ENCODE results near the gene TUBA1B. TPM values are rescaled to one million over a fixed set of nuclear protein-coding genes. Genes with fewer than 3 reads are reported as not detected.

The TUBA1B gene
- total and polyA plus RNA-seq, 7 experiments from 2014 or later: 124 to 1,463 (median 280) TPM

DNA sequence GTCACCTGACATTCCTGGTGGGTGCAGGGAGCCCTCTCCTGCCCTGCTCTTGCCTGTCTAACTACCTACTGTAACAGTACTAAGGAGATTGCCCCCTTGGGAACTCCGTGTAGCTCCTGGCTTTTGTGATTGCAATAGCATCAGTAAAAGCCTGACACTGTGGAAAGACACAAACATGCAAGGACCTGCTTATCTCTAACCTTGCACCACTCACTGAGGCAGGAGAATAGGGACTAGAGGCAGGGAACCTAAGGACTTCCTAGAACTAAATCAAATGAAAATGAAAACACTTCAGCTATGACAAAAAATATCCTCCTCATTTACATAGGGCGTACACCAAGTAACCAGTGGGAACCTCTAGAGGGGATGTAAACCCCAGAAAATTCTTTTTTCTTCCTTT is 29.2 kb upstream of the TUBA1B start:
- ATAC-seq: no peak
- no peaks in the 10 kb centered on the region for H3K9me3 ChIP-seq (ENCODE audit: control insufficient read depth in 2 of 3, low read length in 3 of 3)
- H3K36me3 ChIP-seq (ENCODE audit: control insufficient read depth in 2 of 3, insufficient read depth in 3 of 3, low read length in 3 of 3): no peaks in the 10 kb centered on the region
- H3K27me3 ChIP-seq (ENCODE audit: control insufficient read depth in 2 of 2, insufficient read depth in 2 of 2, low read length in 2 of 2): no peaks in the 10 kb centered on the region
- H3K4me3 Mint-ChIP-seq: no peak overlapping the region
- ChIA-PET POLR2A (interaction anchor here (0.6 kb wide), 2 partner anchors 27 to 28 kb away, joined by 4 to 7 read pairs; no protein-coding TSS in a partner anchor), CTCF (no interaction called here)
- no peaks in the 10 kb centered on the region for H3K36me3 Mint-ChIP-seq
- no peaks in the 10 kb centered on the region for H3K9me3 Mint-ChIP-seq
- no peaks in the 10 kb centered on the region for H3K4me1 ChIP-seq (ENCODE audit: control insufficient read depth in 2 of 2, insufficient read depth in 2 of 2, low read length in 2 of 2)
- intact Hi-C loops (cut with micrococcal nuclease): no loop called here
- no peak for DNase-seq
- H3K27ac ChIP-seq (ENCODE audit: low read depth, low read length): no peak overlapping the region
- no peaks in the 10 kb centered on the region for H3K4me1 Mint-ChIP-seq
- no peak overlapping the region for H3K4me3 ChIP-seq (ENCODE audit: low read length)
- peaks cover 0 to 8% (median 0%) of the 10 kb centered on the region in 5 donors for H3K27me3 Mint-ChIP-seq
- no peak overlapping the region for H3K27ac Mint-ChIP-seq

DNA sequence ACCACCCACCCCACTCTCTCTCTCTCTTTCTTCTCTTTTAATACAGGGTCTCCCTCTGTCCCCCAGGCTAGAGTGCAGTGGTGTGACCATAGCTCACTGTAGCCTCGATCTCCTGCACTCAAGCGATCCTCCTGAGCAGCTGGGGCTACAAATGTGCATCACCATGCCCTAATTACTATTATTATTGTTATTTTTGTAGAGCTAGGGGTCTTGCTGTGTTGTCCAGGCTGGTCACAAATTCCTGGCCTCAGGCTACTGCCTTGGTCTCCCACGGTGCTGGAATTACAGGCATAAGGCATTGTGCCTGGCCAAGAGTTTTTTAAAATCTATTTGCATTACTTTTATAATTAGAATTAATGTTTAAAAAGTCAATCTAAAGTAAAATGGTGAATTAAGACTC is 23.0 kb upstream of the TUBA1B start:
- no peak for DNase-seq
- intact Hi-C loops (cut with micrococcal nuclease): no loop called here
- H3K27me3 ChIP-seq (ENCODE audit: control insufficient read depth in 2 of 2, insufficient read depth in 2 of 2, low read length in 2 of 2): no peaks in the 10 kb centered on the region
- H3K9me3 ChIP-seq (ENCODE audit: control insufficient read depth in 2 of 3, low read length in 3 of 3): no peaks in the 10 kb centered on the region
- CTCF ChIA-PET: no interaction called here
- Mint-ChIP-seq H3K27ac (no peak overlapping the region), H3K9me3 (no peaks in the 10 kb centered on the region), H3K27me3 (no peaks in the 10 kb centered on the region), H3K36me3 (no peaks in the 10 kb centered on the region), H3K4me3 (no peak overlapping the region), H3K4me1 (peaks cover 0 to 10% (median 0%) of the 10 kb centered on the region in 7 donors)
- no peaks in the 10 kb centered on the region for H3K36me3 ChIP-seq (ENCODE audit: control insufficient read depth in 2 of 3, insufficient read depth in 3 of 3, low read length in 3 of 3)
- H3K27ac ChIP-seq (ENCODE audit: low read depth, low read length): no peak overlapping the region
- POLR2A ChIA-PET: no interaction called here
- no peaks in the 10 kb centered on the region for H3K4me1 ChIP-seq (ENCODE audit: control insufficient read depth in 2 of 2, insufficient read depth in 2 of 2, low read length in 2 of 2)
- no peak overlapping the region for H3K4me3 ChIP-seq (ENCODE audit: low read length)
- ATAC-seq: no peak

DNA sequence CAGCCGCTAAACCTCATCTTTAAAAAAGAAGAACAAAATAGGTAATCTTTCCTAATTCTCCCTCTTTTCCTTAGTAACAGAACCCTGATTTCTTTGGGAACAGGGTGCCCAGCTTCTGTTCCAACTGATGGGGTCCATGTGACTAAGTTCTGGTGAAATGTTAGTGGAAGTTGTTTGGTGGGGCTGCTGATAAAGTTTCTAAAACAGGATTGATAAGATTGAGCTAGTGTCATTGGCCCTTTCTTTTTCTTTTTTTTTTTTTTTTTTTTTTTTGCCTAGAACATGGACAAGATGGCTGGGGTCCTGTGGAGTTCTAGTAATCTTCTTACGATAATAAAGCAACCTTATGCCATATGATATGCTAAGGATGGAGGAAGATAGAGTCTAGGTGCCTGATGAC is 16.2 kb upstream of the TUBA1B start:
- H3K36me3 ChIP-seq (ENCODE audit: control insufficient read depth in 2 of 3, insufficient read depth in 3 of 3, low read length in 3 of 3): no peaks in the 10 kb centered on the region
- DNase-seq: no peak
- no peaks in the 10 kb centered on the region for H3K9me3 ChIP-seq (ENCODE audit: control insufficient read depth in 2 of 3, low read length in 3 of 3)
- no peak overlapping the region for H3K27ac ChIP-seq (ENCODE audit: low read depth, low read length)
- H3K27me3 Mint-ChIP-seq: no peaks in the 10 kb centered on the region
- H3K27me3 ChIP-seq (ENCODE audit: control insufficient read depth in 2 of 2, insufficient read depth in 2 of 2, low read length in 2 of 2): no peaks in the 10 kb centered on the region
- ATAC-seq: no peak
- H3K4me3 Mint-ChIP-seq: no peak overlapping the region
- intact Hi-C loops (cut with micrococcal nuclease): no loop called here
- H3K9me3 Mint-ChIP-seq: no peaks in the 10 kb centered on the region
- CTCF ChIA-PET: interaction anchor here (0.6 to 0.7 kb wide), 2 partner anchors 143 to 484 kb away, joined by 3 to 4 read pairs; no protein-coding TSS in a partner anchor
- H3K4me1 Mint-ChIP-seq: peaks cover 0 to 10% (median 0%) of the 10 kb centered on the region in 7 donors
- H3K4me1 ChIP-seq (ENCODE audit: control insufficient read depth in 2 of 2, insufficient read depth in 2 of 2, low read length in 2 of 2): no peaks in the 10 kb centered on the region
- H3K4me3 ChIP-seq (ENCODE audit: low read length): no peak overlapping the region
- POLR2A ChIA-PET: no interaction called here
- H3K36me3 Mint-ChIP-seq: peaks cover 0 to 10% (median 0%) of the 10 kb centered on the region in 5 donors
- H3K27ac Mint-ChIP-seq: no peak overlapping the region

DNA sequence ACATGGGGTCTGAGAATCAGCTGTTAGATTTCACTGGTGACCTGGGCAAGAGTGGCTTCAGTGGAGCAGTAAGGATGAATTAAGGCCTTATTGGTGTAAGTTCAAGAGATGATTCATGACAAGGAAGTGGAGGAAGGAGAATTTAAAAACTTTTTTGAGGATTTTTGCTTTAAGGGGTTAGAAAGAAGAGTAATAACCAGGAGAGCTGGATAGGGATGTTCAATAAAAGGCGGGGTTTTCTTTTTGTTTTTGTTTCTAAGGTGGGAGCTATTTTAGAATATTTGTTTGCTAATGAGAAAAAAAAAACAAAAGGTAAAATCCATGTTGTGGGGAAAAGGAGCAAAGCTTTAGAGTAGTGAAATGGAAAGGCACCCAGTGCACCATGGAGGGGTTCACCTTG is 15.2 kb upstream of the TUBA1B start:
- no peak overlapping the region for H3K4me3 ChIP-seq (ENCODE audit: low read length)
- Mint-ChIP-seq H3K27me3 (no peaks in the 10 kb centered on the region), H3K9me3 (no peaks in the 10 kb centered on the region), H3K4me1 (peaks cover 0 to 10% (median 0%) of the 10 kb centered on the region in 7 donors), H3K27ac (no peak overlapping the region), H3K4me3 (no peak overlapping the region), H3K36me3 (peaks cover 0 to 13% (median 0%) of the 10 kb centered on the region in 5 donors)
- DNase-seq: no peak
- ChIA-PET POLR2A (interaction anchor here (0.6 to 0.7 kb wide), 2 partner anchors 17 to 413 kb away, joined by 3 read pairs; no protein-coding TSS in a partner anchor), CTCF (interaction anchor here (1.5 kb wide), 1 partner anchor 15 kb away, joined by 4 read pairs; the partner anchor contains the start of gene TUBA1B)
- intact Hi-C loops (cut with micrococcal nuclease): no loop called here
- no peak for ATAC-seq
- no peaks in the 10 kb centered on the region for H3K9me3 ChIP-seq (ENCODE audit: control insufficient read depth in 2 of 3, low read length in 3 of 3)
- no peaks in the 10 kb centered on the region for H3K27me3 ChIP-seq (ENCODE audit: control insufficient read depth in 2 of 2, insufficient read depth in 2 of 2, low read length in 2 of 2)
- no peak overlapping the region for H3K27ac ChIP-seq (ENCODE audit: low read depth, low read length)
- no peaks in the 10 kb centered on the region for H3K4me1 ChIP-seq (ENCODE audit: control insufficient read depth in 2 of 2, insufficient read depth in 2 of 2, low read length in 2 of 2)
- H3K36me3 ChIP-seq (ENCODE audit: control insufficient read depth in 2 of 3, insufficient read depth in 3 of 3, low read length in 3 of 3): no peaks in the 10 kb centered on the region

DNA sequence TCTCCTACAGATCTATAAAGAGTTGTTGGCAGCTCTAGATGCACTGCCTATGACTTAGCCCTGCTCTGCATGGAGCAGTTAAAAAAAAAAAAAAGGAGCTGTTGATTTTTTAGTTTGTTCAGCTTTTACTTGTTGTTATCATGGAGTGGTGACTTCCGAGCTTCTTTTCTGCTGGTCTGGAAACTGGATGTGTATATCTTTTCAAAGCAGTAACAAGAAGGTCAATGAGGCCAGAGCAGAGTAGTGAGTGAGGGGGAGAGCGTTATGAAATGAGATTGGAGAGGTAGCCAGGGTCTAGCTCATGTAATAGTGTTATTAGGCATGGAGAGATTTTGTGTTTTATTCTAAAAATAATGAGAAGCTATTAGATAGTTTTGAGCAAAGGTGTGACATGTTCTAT is 13.2 kb upstream of the TUBA1B start:
- ChIA-PET CTCF (no interaction called here), POLR2A (interaction anchor here (0.5 to 1.1 kb wide), 4 partner anchors 13 to 314 kb away, joined by 3 to 6 read pairs (median 5); no protein-coding TSS in a partner anchor)
- ATAC-seq (no peak), DNase-seq (no peak)
- H3K4me3 Mint-ChIP-seq: no peak overlapping the region
- intact Hi-C loops (cut with micrococcal nuclease): no loop called here
- no peaks in the 10 kb centered on the region for H3K36me3 ChIP-seq (ENCODE audit: control insufficient read depth in 2 of 3, insufficient read depth in 3 of 3, low read length in 3 of 3)
- no peaks in the 10 kb centered on the region for H3K9me3 ChIP-seq (ENCODE audit: control insufficient read depth in 2 of 3, low read length in 3 of 3)
- peaks cover 0 to 14% (median 3%) of the 10 kb centered on the region in 5 donors for H3K36me3 Mint-ChIP-seq
- no peaks in the 10 kb centered on the region for H3K4me1 ChIP-seq (ENCODE audit: control insufficient read depth in 2 of 2, insufficient read depth in 2 of 2, low read length in 2 of 2)
- H3K9me3 Mint-ChIP-seq: no peaks in the 10 kb centered on the region
- no peak overlapping the region for H3K4me3 ChIP-seq (ENCODE audit: low read length)
- no peaks in the 10 kb centered on the region for H3K27me3 Mint-ChIP-seq
- H3K4me1 Mint-ChIP-seq: peaks cover 0 to 3% (median 0%) of the 10 kb centered on the region in 7 donors
- H3K27me3 ChIP-seq (ENCODE audit: control insufficient read depth in 2 of 2, insufficient read depth in 2 of 2, low read length in 2 of 2): no peaks in the 10 kb centered on the region
- H3K27ac ChIP-seq (ENCODE audit: low read depth, low read length): no peak overlapping the region
- H3K27ac Mint-ChIP-seq: no peak overlapping the region

DNA sequence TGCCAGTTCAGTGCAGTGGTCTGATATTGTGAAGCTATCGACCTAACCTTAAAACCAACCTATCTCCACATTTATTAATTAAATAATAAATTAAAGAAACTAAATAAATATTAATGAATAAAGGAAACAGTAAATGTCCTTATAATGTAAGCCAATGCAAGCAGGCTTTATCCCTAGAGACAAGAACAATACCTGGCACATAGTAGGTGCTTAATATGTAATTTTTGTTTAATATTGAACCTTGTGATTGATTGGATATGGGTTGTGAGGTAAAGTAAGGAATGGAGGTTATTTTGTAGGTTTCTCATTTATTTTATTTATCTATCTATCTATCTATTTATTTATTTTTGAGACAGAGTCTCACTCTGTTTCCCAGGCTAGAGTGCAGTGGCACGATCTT is 7.8 kb upstream of the TUBA1B start:
- no peak for DNase-seq
- no peaks in the 10 kb centered on the region for H3K9me3 Mint-ChIP-seq
- intact Hi-C loops (cut with micrococcal nuclease): no loop called here
- H3K27me3 ChIP-seq (ENCODE audit: control insufficient read depth in 2 of 2, insufficient read depth in 2 of 2, low read length in 2 of 2): no peaks in the 10 kb centered on the region
- no peak overlapping the region for H3K27ac Mint-ChIP-seq
- no peaks in the 10 kb centered on the region for H3K9me3 ChIP-seq (ENCODE audit: control insufficient read depth in 2 of 3, low read length in 3 of 3)
- ATAC-seq: no peak
- H3K4me1 ChIP-seq (ENCODE audit: control insufficient read depth in 2 of 2, insufficient read depth in 2 of 2, low read length in 2 of 2): no peaks in the 10 kb centered on the region
- peaks cover 0 to 4% (median 2%) of the 10 kb centered on the region in 5 donors for H3K36me3 Mint-ChIP-seq
- H3K4me3 Mint-ChIP-seq: no peak overlapping the region
- ChIA-PET CTCF (no interaction called here), POLR2A (interaction anchor here (0.8 kb wide), 1 partner anchor 9 kb away, joined by 5 read pairs; no protein-coding TSS in a partner anchor)
- no peaks in the 10 kb centered on the region for H3K27me3 Mint-ChIP-seq
- no peak overlapping the region for H3K4me3 ChIP-seq (ENCODE audit: low read length)
- peaks cover 0 to 8% (median under 1%) of the 10 kb centered on the region in 7 donors for H3K4me1 Mint-ChIP-seq
- H3K27ac ChIP-seq (ENCODE audit: low read depth, low read length): no peak overlapping the region
- no peaks in the 10 kb centered on the region for H3K36me3 ChIP-seq (ENCODE audit: control insufficient read depth in 2 of 3, insufficient read depth in 3 of 3, low read length in 3 of 3)

DNA sequence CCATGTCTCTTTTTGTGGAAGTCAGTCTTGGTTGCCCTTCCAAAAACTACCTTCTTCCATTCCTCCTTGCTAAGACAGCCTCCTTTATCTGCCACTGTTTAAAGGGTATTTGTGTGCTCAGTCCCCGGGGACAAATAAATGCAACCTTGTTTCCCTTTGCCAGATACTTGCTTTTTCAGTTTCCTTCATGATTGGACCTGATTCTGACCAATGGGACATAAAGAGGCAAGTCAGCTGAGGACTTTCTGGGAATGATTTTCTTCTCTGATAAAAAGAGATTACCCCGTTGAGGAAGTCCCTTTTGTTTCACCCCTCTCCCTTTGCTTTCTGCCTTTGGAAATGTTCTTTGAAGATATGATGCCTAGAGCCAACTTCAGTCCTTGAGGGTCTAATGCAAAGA is 7.4 kb upstream of the TUBA1B start:
- ChIA-PET POLR2A (interaction anchor here (0.8 to 1.4 kb wide), 2 partner anchors 9 to 50 kb away, joined by 5 to 8 read pairs; partner anchors contain the start of gene TUBA1A), CTCF (no interaction called here)
- no peaks in the 10 kb centered on the region for H3K27me3 Mint-ChIP-seq
- peaks cover 0 to 4% (median 2%) of the 10 kb centered on the region in 5 donors for H3K36me3 Mint-ChIP-seq
- H3K36me3 ChIP-seq (ENCODE audit: control insufficient read depth in 2 of 3, insufficient read depth in 3 of 3, low read length in 3 of 3): no peaks in the 10 kb centered on the region
- no peak overlapping the region for H3K27ac Mint-ChIP-seq
- ATAC-seq (no peak), DNase-seq (no peak)
- H3K27ac ChIP-seq (ENCODE audit: low read depth, low read length): no peak overlapping the region
- H3K4me1 Mint-ChIP-seq: peaks cover under 1 to 12% (median 4%) of the 10 kb centered on the region in 7 donors
- no peak overlapping the region for H3K4me3 Mint-ChIP-seq
- no peaks in the 10 kb centered on the region for H3K9me3 Mint-ChIP-seq
- intact Hi-C loops (cut with micrococcal nuclease): no loop called here
- H3K4me3 ChIP-seq (ENCODE audit: low read length): no peak overlapping the region
- no peaks in the 10 kb centered on the region for H3K4me1 ChIP-seq (ENCODE audit: control insufficient read depth in 2 of 2, insufficient read depth in 2 of 2, low read length in 2 of 2)
- no peaks in the 10 kb centered on the region for H3K9me3 ChIP-seq (ENCODE audit: control insufficient read depth in 2 of 3, low read length in 3 of 3)
- no peaks in the 10 kb centered on the region for H3K27me3 ChIP-seq (ENCODE audit: control insufficient read depth in 2 of 2, insufficient read depth in 2 of 2, low read length in 2 of 2)
